ENCODE measurements around the gene BDKRB1.
"Not testable (repeated sequence)": the region's sequence is repeated elsewhere in the genome, so short reads cannot be mapped to it uniquely, and the experiment has no call there.

The BDKRB1 gene

DNA sequence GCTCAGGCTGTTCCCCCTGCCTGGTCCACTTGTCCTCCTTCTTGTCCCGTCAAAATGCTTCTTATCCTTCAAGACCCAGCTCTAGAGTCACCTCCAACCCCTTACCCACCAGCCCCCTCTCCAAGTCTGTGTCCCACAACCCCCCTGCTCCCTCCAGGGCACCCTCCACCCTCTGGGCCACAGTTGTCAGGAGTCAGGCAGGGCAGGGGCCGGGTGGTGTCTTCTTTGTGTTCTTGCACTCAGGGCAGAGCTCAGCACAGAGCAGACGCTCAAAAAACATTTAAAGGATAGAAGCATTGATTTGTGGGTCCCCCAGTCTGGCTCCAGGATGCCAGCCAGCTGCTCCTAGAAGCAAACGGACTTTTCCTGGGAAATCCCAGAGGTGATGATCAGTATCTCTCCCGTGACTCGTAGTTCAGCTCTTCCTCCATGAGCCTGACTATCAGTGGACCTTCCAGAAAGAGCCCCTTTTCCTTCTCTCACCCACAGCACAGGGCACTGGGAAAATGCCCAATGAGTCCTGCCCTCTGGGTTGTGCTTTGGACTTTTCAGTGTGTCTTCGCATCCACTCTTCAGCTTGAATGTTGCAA is 17.2 kb upstream of the BDKRB1 start:
- TF ChIP-seq, protein P1, sequence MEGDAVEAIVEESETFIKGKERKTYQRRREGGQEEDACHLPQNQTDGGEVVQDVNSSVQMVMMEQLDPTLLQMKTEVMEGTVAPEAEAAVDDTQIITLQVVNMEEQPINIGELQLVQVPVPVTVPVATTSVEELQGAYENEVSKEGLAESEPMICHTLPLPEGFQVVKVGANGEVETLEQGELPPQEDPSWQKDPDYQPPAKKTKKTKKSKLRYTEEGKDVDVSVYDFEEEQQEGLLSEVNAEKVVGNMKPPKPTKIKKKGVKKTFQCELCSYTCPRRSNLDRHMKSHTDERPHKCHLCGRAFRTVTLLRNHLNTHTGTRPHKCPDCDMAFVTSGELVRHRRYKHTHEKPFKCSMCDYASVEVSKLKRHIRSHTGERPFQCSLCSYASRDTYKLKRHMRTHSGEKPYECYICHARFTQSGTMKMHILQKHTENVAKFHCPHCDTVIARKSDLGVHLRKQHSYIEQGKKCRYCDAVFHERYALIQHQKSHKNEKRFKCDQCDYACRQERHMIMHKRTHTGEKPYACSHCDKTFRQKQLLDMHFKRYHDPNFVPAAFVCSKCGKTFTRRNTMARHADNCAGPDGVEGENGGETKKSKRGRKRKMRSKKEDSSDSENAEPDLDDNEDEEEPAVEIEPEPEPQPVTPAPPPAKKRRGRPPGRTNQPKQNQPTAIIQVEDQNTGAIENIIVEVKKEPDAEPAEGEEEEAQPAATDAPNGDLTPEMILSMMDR (IDR thresholded peaks at IDR 0.05; ENCODE audit: control extremely low read depth, extremely low read depth, low read depth, missing control alignments), result no peak
- ChIA-PET POLR2A (no interaction called here), CTCF (interaction anchor here (1.3 kb wide), 1 partner anchor 12 kb away, joined by 3 read pairs; no protein-coding TSS in a partner anchor)
- no peak for DNase-seq (ENCODE audit: extremely low spot score)

DNA sequence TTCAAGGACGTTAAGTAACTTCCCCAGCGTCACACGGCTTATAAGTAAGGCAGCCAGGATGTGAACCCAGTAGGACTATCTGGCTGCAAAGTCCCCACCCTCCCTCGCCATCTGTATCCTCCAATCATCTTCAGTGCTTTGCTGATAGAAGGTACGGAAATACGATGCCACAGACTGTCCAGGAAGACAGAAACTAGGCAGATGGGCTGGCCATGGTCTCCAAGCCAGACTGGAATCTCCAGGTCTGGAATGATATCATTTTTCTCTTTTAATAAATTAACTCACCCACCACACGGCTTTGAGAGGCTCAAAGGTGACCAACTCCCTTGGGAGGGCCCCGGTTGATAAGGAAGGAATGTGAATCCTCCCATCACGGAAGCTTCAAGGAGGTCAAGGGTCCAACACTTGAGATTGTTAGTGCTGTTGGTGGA is 16.3 kb upstream of the BDKRB1 start:
- ChIA-PET POLR2A (no interaction called here), CTCF (interaction anchor here (1.3 kb wide), 1 partner anchor 11 kb away, joined by 3 read pairs; no protein-coding TSS in a partner anchor)
- TF ChIP-seq, protein P1 (IDR thresholded peaks at IDR 0.05; ENCODE audit: control extremely low read depth, extremely low read depth, low read depth, missing control alignments), result no peak
- DNase-seq (ENCODE audit: extremely low spot score), result no peak

DNA sequence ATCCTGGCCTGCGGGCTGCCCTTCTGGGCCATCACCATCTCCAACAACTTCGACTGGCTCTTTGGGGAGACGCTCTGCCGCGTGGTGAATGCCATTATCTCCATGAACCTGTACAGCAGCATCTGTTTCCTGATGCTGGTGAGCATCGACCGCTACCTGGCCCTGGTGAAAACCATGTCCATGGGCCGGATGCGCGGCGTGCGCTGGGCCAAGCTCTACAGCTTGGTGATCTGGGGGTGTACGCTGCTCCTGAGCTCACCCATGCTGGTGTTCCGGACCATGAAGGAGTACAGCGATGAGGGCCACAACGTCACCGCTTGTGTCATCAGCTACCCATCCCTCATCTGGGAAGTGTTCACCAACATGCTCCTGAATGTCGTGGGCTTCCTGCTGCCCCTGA is 15.4 kb upstream of the BDKRB1 start:
- ChIA-PET POLR2A (no interaction called here), CTCF (no interaction called here)
- TF ChIP-seq, protein P1 (IDR thresholded peaks at IDR 0.05; ENCODE audit: control extremely low read depth, extremely low read depth, low read depth, missing control alignments), result no peak
- DNase-seq (ENCODE audit: extremely low spot score), result no peak

DNA sequence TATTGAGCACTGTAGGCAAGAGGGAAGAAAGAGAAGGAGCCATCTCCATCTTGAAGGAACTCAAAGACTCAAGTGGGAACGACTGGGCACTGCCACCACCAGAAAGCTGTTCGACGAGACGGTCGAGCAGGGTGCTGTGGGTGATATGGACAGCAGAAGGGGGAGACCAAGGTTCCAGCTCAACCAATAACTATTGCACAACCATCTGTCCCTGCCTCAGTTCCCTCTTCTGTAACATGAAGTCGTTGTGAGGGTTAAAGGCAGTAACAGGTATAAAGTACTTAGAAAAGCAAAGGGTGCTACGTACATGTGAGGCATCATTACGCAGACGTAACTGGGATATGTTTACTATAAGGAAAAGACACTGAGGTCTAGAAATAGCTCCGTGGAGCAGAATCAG is 13.9 kb upstream of the BDKRB1 start:
- ChIA-PET POLR2A (no interaction called here), CTCF (interaction anchor here (1.3 to 2.4 kb wide), 2 partner anchors 34 to 38 kb away, joined by 3 to 7 read pairs; no protein-coding TSS in a partner anchor)
- no peak for DNase-seq (ENCODE audit: extremely low spot score)
- TF ChIP-seq, protein P1 (IDR thresholded peaks at IDR 0.05; ENCODE audit: control extremely low read depth, extremely low read depth, low read depth, missing control alignments), result no peak

GRCh38 chr14:96243785-96244184 is 12.2 kb upstream of the BDKRB1 start:
- DNase-seq (ENCODE audit: extremely low spot score), result no peak
- ChIA-PET POLR2A (no interaction called here), CTCF (interaction anchor here (2.4 kb wide), 1 partner anchor 33 kb away, joined by 7 read pairs; no protein-coding TSS in a partner anchor)

DNA sequence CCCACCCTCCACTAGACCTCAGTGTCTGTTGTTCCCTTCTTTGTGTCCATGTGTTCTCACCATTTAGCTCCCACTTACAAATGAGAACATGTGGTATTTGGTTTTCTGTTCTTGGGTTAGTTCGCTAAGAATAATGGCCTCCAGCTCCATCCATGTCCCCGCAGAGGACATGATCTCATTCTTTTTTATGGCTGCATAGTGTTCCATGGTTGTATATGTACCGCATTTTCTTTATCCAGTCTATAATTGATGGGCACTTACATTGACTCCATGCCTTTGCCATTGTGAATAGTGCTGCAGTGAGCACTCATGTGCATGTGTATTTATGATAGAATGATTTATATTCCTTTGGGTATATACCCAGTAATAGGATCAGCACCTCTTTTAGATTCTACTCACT is 10.9 kb upstream of the BDKRB1 start:
- CTCF ChIA-PET; POLR2A ChIA-PET; DNase-seq (ENCODE audit: extremely low spot score): not testable (repeated sequence)

More at GRCh38 chr14:96243785-96244184, 12.2 kb upstream of the BDKRB1 start:
- TF ChIP-seq, protein P1 (IDR thresholded peaks at IDR 0.05; ENCODE audit: control extremely low read depth, extremely low read depth, low read depth, missing control alignments), result no peak

- no peak for DNase-seq (ENCODE audit: extremely low spot score)
- TF ChIP-seq, protein P1 (IDR thresholded peaks at IDR 0.05; ENCODE audit: control extremely low read depth, extremely low read depth, low read depth, missing control alignments), result no peak
- ChIA-PET CTCF (no interaction called here), POLR2A (no interaction called here)
These were observed 10.1 kb upstream of the BDKRB1 start for GRCh38 chr14:96245710-96246538.

Data from GM10248 (cell line).